ENCODE results near the gene MORC2.

DNA sequence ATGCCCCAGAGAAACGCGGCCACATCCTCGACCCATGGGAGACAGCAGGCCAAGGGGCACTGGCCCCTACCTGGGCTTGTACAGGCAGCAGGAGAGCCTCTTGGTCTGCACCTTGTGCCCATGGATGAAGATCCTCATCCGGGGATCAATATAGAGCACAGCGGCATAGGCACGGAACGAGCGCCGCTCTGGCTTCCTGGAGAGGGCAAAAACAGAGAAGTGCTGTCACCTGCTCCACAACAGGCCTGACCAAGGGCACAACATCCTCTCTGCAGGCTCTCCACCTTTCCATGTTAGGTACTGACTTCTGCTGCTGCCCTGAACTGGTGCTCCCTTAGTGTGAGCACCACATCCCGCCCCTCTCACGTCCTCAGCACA is 27.2 kb downstream of the MORC2 start:
- TF ChIP-seq SP1 (IDR thresholded peaks at IDR 0.05; ENCODE audit: low read depth, low read length) (no peak), CEBPB (IDR thresholded peaks at IDR 0.05; ENCODE audit: borderline replicate concordance in 1 of 2, low read depth in 2 of 2, low read length in 2 of 2) (no peak), NFXL1 (IDR thresholded peaks at IDR 0.05; ENCODE audit: borderline replicate concordance) (no peak), DPF2 (IDR thresholded peaks at IDR 0.05) (no peak), SMC3 (IDR thresholded peaks at IDR 0.05; ENCODE audit: borderline replicate concordance, low read length) (no peak), ESRRA (IDR thresholded peaks at IDR 0.05; ENCODE audit: low read length) (no peak)
- TF ChIP-seq, protein P1, sequence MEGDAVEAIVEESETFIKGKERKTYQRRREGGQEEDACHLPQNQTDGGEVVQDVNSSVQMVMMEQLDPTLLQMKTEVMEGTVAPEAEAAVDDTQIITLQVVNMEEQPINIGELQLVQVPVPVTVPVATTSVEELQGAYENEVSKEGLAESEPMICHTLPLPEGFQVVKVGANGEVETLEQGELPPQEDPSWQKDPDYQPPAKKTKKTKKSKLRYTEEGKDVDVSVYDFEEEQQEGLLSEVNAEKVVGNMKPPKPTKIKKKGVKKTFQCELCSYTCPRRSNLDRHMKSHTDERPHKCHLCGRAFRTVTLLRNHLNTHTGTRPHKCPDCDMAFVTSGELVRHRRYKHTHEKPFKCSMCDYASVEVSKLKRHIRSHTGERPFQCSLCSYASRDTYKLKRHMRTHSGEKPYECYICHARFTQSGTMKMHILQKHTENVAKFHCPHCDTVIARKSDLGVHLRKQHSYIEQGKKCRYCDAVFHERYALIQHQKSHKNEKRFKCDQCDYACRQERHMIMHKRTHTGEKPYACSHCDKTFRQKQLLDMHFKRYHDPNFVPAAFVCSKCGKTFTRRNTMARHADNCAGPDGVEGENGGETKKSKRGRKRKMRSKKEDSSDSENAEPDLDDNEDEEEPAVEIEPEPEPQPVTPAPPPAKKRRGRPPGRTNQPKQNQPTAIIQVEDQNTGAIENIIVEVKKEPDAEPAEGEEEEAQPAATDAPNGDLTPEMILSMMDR (IDR thresholded peaks at IDR 0.05 in 2 of 3, conservative IDR thresholded peaks at IDR 0.05 in 1 of 3; ENCODE audit: control insufficient read depth in 2 of 3, extremely low read depth in 1 of 3, insufficient read depth in 1 of 3, low read depth in 3 of 3, low read length in 3 of 3) = no peak
- TF ChIP-seq, protein P2, sequence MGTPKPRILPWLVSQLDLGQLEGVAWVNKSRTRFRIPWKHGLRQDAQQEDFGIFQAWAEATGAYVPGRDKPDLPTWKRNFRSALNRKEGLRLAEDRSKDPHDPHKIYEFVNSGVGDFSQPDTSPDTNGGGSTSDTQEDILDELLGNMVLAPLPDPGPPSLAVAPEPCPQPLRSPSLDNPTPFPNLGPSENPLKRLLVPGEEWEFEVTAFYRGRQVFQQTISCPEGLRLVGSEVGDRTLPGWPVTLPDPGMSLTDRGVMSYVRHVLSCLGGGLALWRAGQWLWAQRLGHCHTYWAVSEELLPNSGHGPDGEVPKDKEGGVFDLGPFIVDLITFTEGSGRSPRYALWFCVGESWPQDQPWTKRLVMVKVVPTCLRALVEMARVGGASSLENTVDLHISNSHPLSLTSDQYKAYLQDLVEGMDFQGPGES (IDR thresholded peaks at IDR 0.05) = no peak

Measured in GM12878 (cell line).